HCT116 (cell line): ENCODE data around the gene MAML3. TPM values are rescaled to one million over a fixed set of nuclear protein-coding genes. Genes with fewer than 3 reads are reported as not detected.

ENCODE experiments used
- ATAC-seq: fragments of 200-7000 bp; cut with Tn5 transposase; 2 replicates; pipeline ENCODE4 v1.9.1; 2020; ENCODE audit warnings: mild to moderate bottlenecking, moderate library complexity
- BruUV-seq: library from RNA; stranded (reverse); fragments of 400-500 nt; replicated peaks from 2 replicates; lab custom pipeline; 2021; lab: Mats Ljungman, UMichigan
- CTCF ChIA-PET: fragments of 300-600 bp; sonication (Branson Sonifier 250); formaldehyde crosslinking; loops from one replicate; lab custom pipeline; 2021; ENCODE audit warnings: antibody characterized with exemption; lab: Charles Lee
- POLR2A ChIA-PET: fragments of 300-600, 350-600 bp; sonication (Branson Sonifier 250); formaldehyde crosslinking; loops from one replicate; lab custom pipeline; 2021; ENCODE audit warnings: antibody characterized with exemption; lab: Charles Lee
- RAD21 ChIA-PET, 2 experiments: fragments of 300-600 bp; sonication (Branson Sonifier 250); formaldehyde crosslinking; loops; one replicate each; lab custom pipeline; 2023; ENCODE audit warnings: low total read pairs in 2 of 2; ENCODE audit not compliant: uncharacterized antibody in 2 of 2, unreplicated experiment in 2 of 2, low non-redundant PET in 1 of 2; lab: Charles Lee
- DNase-seq: peaks from one replicate; pipeline ENCODE4 v3.0.0-alpha.2; 2010; ENCODE audit warnings: low read depth, low spot score
- H2AFZ ChIP-seq: fragments of 200-600 bp; shearing (Covaris generic), sonication (generic); 2 replicates; pipeline ENCODE4 v1.6.1; 2017; ENCODE audit warnings: low read depth, mixed run types, mixed read lengths, antibody characterized with exemption, low read length; ENCODE audit not compliant: poor library complexity, severe bottlenecking
- H3K27ac ChIP-seq: 2 replicates; pipeline ENCODE4 v1.5.1; 2012; ENCODE audit warnings: low read depth, low read length
- H3K27me3 ChIP-seq: fragments of 200-600 bp; sonication (generic); 2 replicates; pipeline ENCODE4 v1.6.1; 2016; ENCODE audit warnings: mixed run types, low read length, mixed read lengths; ENCODE audit not compliant: insufficient read depth
- H3K36me3 ChIP-seq, 2 experiments: fragments of 200-500 bp in 1 of 2; fragments of 200-600 bp in 1 of 2; sonication (Bioruptor generic) in 1 of 2; sonication (generic) in 1 of 2; 2 replicates each; pipeline versions ENCODE4 v1.5.1 to v1.6.1; 2014 to 2016; ENCODE audit warnings: low read length in 2 of 2, inconsistent platforms in 1 of 2, mixed read lengths in 1 of 2, mixed run types in 1 of 2; ENCODE audit not compliant: insufficient read depth in 2 of 2, control insufficient read depth in 1 of 2
- H3K4me1 ChIP-seq, 2 experiments: fragments of 200-600 bp in 1 of 2; sonication (generic) in 1 of 2; 2 replicates each; pipeline versions ENCODE4 v1.5.1 to v1.6.1; 2012 to 2017; ENCODE audit warnings: low read length in 2 of 2, inconsistent platforms in 1 of 2, mild to moderate bottlenecking in 1 of 2, mixed read lengths in 1 of 2, mixed run types in 1 of 2, moderate library complexity in 1 of 2; ENCODE audit not compliant: insufficient read depth in 2 of 2, control insufficient read depth in 1 of 2
- H3K4me2 ChIP-seq: fragments of 200-600 bp; sonication (generic); 2 replicates; pipeline ENCODE4 v1.6.1; 2017; ENCODE audit warnings: mixed run types, low read length, mixed read lengths
- H3K4me3 ChIP-seq, 2 experiments: fragments of 200-600 bp in 1 of 2; sonication (generic) in 1 of 2; replicated peaks in 1 of 2; 2 replicates each; pipeline ENCODE4 v1.5.1; 2011 to 2016; ENCODE audit warnings: low read length in 2 of 2, control low read depth in 1 of 2, low read depth in 1 of 2, mild to moderate bottlenecking in 1 of 2, mixed read lengths in 1 of 2, mixed run types in 1 of 2
- H3K79me2 ChIP-seq: fragments of 200-600 bp; sonication (generic); 2 replicates; pipeline ENCODE4 v1.6.1; 2017; ENCODE audit warnings: mild to moderate bottlenecking, mixed run types, low read length, moderate library complexity, mixed read lengths; ENCODE audit not compliant: insufficient read depth
- H3K9ac ChIP-seq: fragments of 200-600 bp; sonication (generic); 2 replicates; pipeline ENCODE4 v1.6.1; 2016; ENCODE audit warnings: low read length, mixed read lengths
- H3K9me2 ChIP-seq: fragments of 200-600 bp; sonication (generic), shearing (Covaris generic); 2 replicates; pipeline ENCODE4 v1.6.1; 2017; ENCODE audit warnings: mixed run types, mild to moderate bottlenecking, moderate library complexity; ENCODE audit not compliant: insufficient read depth
- H3K9me3 ChIP-seq, 2 experiments: fragments of 200-500 bp in 1 of 2; fragments of 200-600 bp in 1 of 2; sonication (Bioruptor generic) in 1 of 2; sonication (generic) in 1 of 2; 2 replicates each; pipeline ENCODE4 v1.6.1; 2014 to 2017; ENCODE audit warnings: low read length in 2 of 2, mixed read lengths in 2 of 2, inconsistent platforms in 1 of 2, low read depth in 1 of 2, mild to moderate bottlenecking in 1 of 2, mixed run types in 1 of 2, moderate library complexity in 1 of 2; ENCODE audit not compliant: control insufficient read depth in 1 of 2, insufficient read depth in 1 of 2
- H4K20me1 ChIP-seq: fragments of 200-600 bp; sonication (generic), shearing (Covaris generic); 2 replicates; pipeline ENCODE4 v1.6.1; 2017; ENCODE audit warnings: mixed run types, mild to moderate bottlenecking, moderate library complexity; ENCODE audit not compliant: insufficient read depth
- CBX3 ChIP-seq: IDR thresholded peaks from 2 replicates; pipeline ENCODE4 v1.6.1; 2012; ENCODE audit warnings: low read depth
- CEBPB ChIP-seq: IDR thresholded peaks from 2 replicates; pipeline ENCODE4 v1.6.1; 2012; ENCODE audit warnings: low read depth
- EGR1 ChIP-seq: IDR thresholded peaks from 2 replicates; pipeline ENCODE4 v1.6.1; 2012; ENCODE audit warnings: low read depth
- ELF1 ChIP-seq: IDR thresholded peaks from 2 replicates; pipeline ENCODE4 v1.6.1; 2012; ENCODE audit warnings: low read depth, borderline replicate concordance
- EZH2 ChIP-seq: fragments of 200-600 bp; sonication (generic); IDR thresholded peaks from 2 replicates; pipeline ENCODE4 v1.6.1; 2017; ENCODE audit warnings: antibody characterized with exemption, mixed run types
- EZH2phosphoT487 ChIP-seq: fragments of 200-600 bp; IDR thresholded peaks from 2 replicates; pipeline ENCODE4 v1.6.1; 2018; ENCODE audit warnings: antibody characterized with exemption, borderline replicate concordance
- FOSL1 ChIP-seq: IDR thresholded peaks from 2 replicates; pipeline ENCODE4 v1.6.1; 2012; ENCODE audit warnings: low read depth
- JUND ChIP-seq: IDR thresholded peaks from 2 replicates; pipeline ENCODE4 v1.6.1; 2012
- POLR2A ChIP-seq: IDR thresholded peaks from 2 replicates; pipeline ENCODE4 v1.7.0; 2011; ENCODE audit warnings: borderline replicate concordance; ENCODE audit not compliant: insufficient read depth, insufficient read length; ENCODE audit errors: extremely low read depth
- RAD21 ChIP-seq: IDR thresholded peaks from 2 replicates; pipeline ENCODE4 v1.6.1; 2012; ENCODE audit warnings: low read depth, mild to moderate bottlenecking
- SIN3A ChIP-seq: IDR thresholded peaks from 2 replicates; pipeline ENCODE4 v1.6.1; 2012; ENCODE audit warnings: low read depth
- SP1 ChIP-seq: IDR thresholded peaks from 2 replicates; pipeline ENCODE4 v1.6.1; 2012; ENCODE audit warnings: low read depth
- SRF ChIP-seq: IDR thresholded peaks from 2 replicates; pipeline ENCODE4 v1.6.1; 2012; ENCODE audit warnings: low read depth
- TCF7L2 ChIP-seq: IDR thresholded peaks from 2 replicates; pipeline ENCODE4 v1.7.0; 2011; ENCODE audit warnings: borderline replicate concordance, inconsistent platforms; ENCODE audit not compliant: insufficient read depth, insufficient read length; ENCODE audit errors: extremely low read depth
- YY1 ChIP-seq: IDR thresholded peaks from 2 replicates; pipeline ENCODE4 v1.6.1; 2011; ENCODE audit warnings: low read length, low read depth, moderate library complexity, mild to moderate bottlenecking; ENCODE audit not compliant: insufficient replicate concordance; ENCODE audit errors: extremely low read depth
- ZFX ChIP-seq: fragments of 450-650 bp; IDR thresholded peaks from 2 replicates; pipeline ENCODE4 v1.6.1; 2017
- ZNF274 ChIP-seq: fragments of 200-500 bp; sonication (Bioruptor generic); IDR thresholded peaks from 2 replicates; pipeline ENCODE4 v1.6.1; 2014; ENCODE audit warnings: mild to moderate bottlenecking, low read depth, low read length, inconsistent platforms
- intact Hi-C: fragments of 100-400 bp; cut with micrococcal nuclease; formaldehyde crosslinking; loops from 2 replicates; pipeline ENCODE4 v1.10.0; 2022
- total RNA-seq: library from RNA; stranded (reverse); gene quantifications from one replicate; pipeline ENCODE4 v1.2.1, GENCODE V29; 2021; ENCODE audit not compliant: unreplicated experiment
- TF ChIP-seq, protein P1 (sequence below): IDR thresholded peaks from 2 replicates; pipeline ENCODE4 v1.6.1; 2012

The MAML3 gene
- total RNA-seq, 1 experiment from 2014 or later: 3.1 TPM

- H3K4me2 ChIP-seq: no peak overlapping the region
These were observed 148.9 kb downstream of the MAML3 start for GRCh38 chr4:140004922-140005627.

GRCh38 chr4:140004549-140004895 lies 149.5 kb downstream of the MAML3 start:
- Histone ChIP-seq H3K4me2 (no peak overlapping the region), H3K36me3 (no peaks in the 10 kb centered on the region), H4K20me1 (no peaks in the 10 kb centered on the region), H2AFZ (no peak overlapping the region), H3K9me2 (no peaks in the 10 kb centered on the region), H3K4me3 (no peak overlapping the region), H3K27me3 (0 out of 2 replicates have a peak, but pooled peaks cover 3% of the 10 kb centered on the region), H3K9me3 (no peaks in the 10 kb centered on the region), H3K4me1 (no peaks in the 10 kb centered on the region), H3K79me2 (no peaks in the 10 kb centered on the region), H3K9ac (no peak overlapping the region), H3K27ac (no peak overlapping the region)
- ChIA-PET CTCF (interaction anchor here (0.9 kb wide), 1 partner anchor 48 kb away, joined by 3 read pairs; no protein-coding TSS in a partner anchor), RAD21 (no interaction called here), POLR2A (no interaction called here)
- DNase-seq (no peak), ATAC-seq (no peak)
- intact Hi-C loops: loop anchor here (10.0 kb wide), 1 partner anchor 350 kb away; no protein-coding TSS in a partner anchor
- no TSS peak for BruUV-seq
- no peak for TF ChIP-seq RAD21
- TF ChIP-seq EZH2: no peak
- TF ChIP-seq, protein P1, sequence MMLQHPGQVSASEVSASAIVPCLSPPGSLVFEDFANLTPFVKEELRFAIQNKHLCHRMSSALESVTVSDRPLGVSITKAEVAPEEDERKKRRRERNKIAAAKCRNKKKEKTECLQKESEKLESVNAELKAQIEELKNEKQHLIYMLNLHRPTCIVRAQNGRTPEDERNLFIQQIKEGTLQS: no peak
- TF ChIP-seq CEBPB: no peak
- no peak for TF ChIP-seq FOSL1
- no peak for TF ChIP-seq SP1
- no peak for TF ChIP-seq EZH2phosphoT487
- no peak for TF ChIP-seq ZNF274
- no peak for TF ChIP-seq ELF1
- TF ChIP-seq YY1: no peak
- no peak for TF ChIP-seq SIN3A
- TF ChIP-seq TCF7L2: no peak
- no peak for TF ChIP-seq CBX3
- no peak for TF ChIP-seq ZFX
- no peak for TF ChIP-seq JUND
- no peak for TF ChIP-seq EGR1

More at GRCh38 chr4:140004922-140005627, 148.9 kb downstream of the MAML3 start:
- no peak overlapping the region for H3K4me3 ChIP-seq
- H3K27me3 ChIP-seq: 0 out of 2 replicates have a peak, but pooled peaks cover 3% of the 10 kb centered on the region
- POLR2A ChIA-PET: no interaction called here
- no peaks in the 10 kb centered on the region for H3K9me3 ChIP-seq
- H2AFZ ChIP-seq: no peak overlapping the region
- no peak overlapping the region for H3K9ac ChIP-seq
- BruUV-seq: no TSS peak
- TF ChIP-seq EZH2: no peak
- no peak for TF ChIP-seq ELF1
- no peak for TF ChIP-seq SRF
- TF ChIP-seq, protein P1: no peak
- no peak for TF ChIP-seq POLR2A
- DNase-seq (no peak), ATAC-seq (no peak)
- no peak overlapping the region for H3K27ac ChIP-seq
- no peaks in the 10 kb centered on the region for H4K20me1 ChIP-seq
- no peaks in the 10 kb centered on the region for H3K9me2 ChIP-seq
- intact Hi-C loops: loop anchor here (10.0 kb wide), 1 partner anchor 350 kb away; no protein-coding TSS in a partner anchor
- RAD21 ChIA-PET: no interaction called here
- no peaks in the 10 kb centered on the region for H3K79me2 ChIP-seq
- no peaks in the 10 kb centered on the region for H3K4me1 ChIP-seq
- no peaks in the 10 kb centered on the region for H3K36me3 ChIP-seq
- CTCF ChIA-PET: interaction anchor here (0.9 kb wide), 1 partner anchor 47 kb away, joined by 3 read pairs; no protein-coding TSS in a partner anchor
